Measurements from ENCODE around the gene LDHB. TPM values are rescaled to one million over a fixed set of nuclear protein-coding genes. Genes with fewer than 3 reads are reported as not detected.
"Not testable (repeated sequence)": the region's sequence is repeated elsewhere in the genome, so short reads cannot be mapped to it uniquely, and the experiment has no call there.

LDHB gene
- polyA plus RNA-seq, 1 donor from 2014 or later: 1,039 TPM

GRCh38 chr12:21675641-21676040, 18.0 kb upstream of the LDHB start:
- Histone ChIP-seq H2AFZ (ENCODE audit: low read depth, low read length) (no peak overlapping the region), H3K9me2 (ENCODE audit: insufficient read depth, low read length) (no peaks in the 10 kb centered on the region), H3F3A (ENCODE audit: insufficient read depth, low read length, poor library complexity, severe bottlenecking) (no peaks in the 10 kb centered on the region), H3K27me3 (ENCODE audit: insufficient read depth, low read depth, low read length) (no peaks in the 10 kb centered on the region), H3K4me3 (ENCODE audit: low read length) (no peak overlapping the region), H3K4me2 (ENCODE audit: low read length) (no peak overlapping the region), H4K20me1 (ENCODE audit: insufficient read depth) (no peaks in the 10 kb centered on the region), H3K9ac (ENCODE audit: low read length) (no peak overlapping the region), H3K27ac (ENCODE audit: low read length) (no peak overlapping the region), H3K36me3 (ENCODE audit: insufficient read depth, low read length) (no peaks in the 10 kb centered on the region), H3K79me2 (replicated peaks; ENCODE audit: insufficient read depth, low read length) (no peaks in the 10 kb centered on the region), H3K9me3 (ENCODE audit: low read length) (no peaks in the 10 kb centered on the region)
- TF ChIP-seq TAF1 (IDR thresholded peaks at IDR 0.05; ENCODE audit: low read depth) (no peak), POLR2AphosphoS5 (IDR thresholded peaks at IDR 0.05) (no peak), CTCF (IDR thresholded peaks at IDR 0.05; ENCODE audit: poor library complexity, severe bottlenecking) (no peak), REST (IDR thresholded peaks at IDR 0.05; ENCODE audit: borderline replicate concordance) (no peak), SMC3 (conservative IDR thresholded peaks at IDR 0.05; ENCODE audit: poor library complexity) (no peak), EZH2 (IDR thresholded peaks at IDR 0.05; ENCODE audit: borderline replicate concordance, insufficient read depth, low read length, poor library complexity, severe bottlenecking) (no peak), MXI1 (conservative IDR thresholded peaks at IDR 0.05; ENCODE audit: poor library complexity, severe bottlenecking) (no peak), RAD21 (conservative IDR thresholded peaks at IDR 0.05) (no peak), EP300 (conservative IDR thresholded peaks at IDR 0.05; ENCODE audit: poor library complexity, severe bottlenecking) (no peak)

GRCh38 chr12:21675096-21675495, 17.5 kb upstream of the LDHB start:
- Histone ChIP-seq H3K9me2 (ENCODE audit: insufficient read depth, low read length) (no peaks in the 10 kb centered on the region), H3K27me3 (ENCODE audit: insufficient read depth, low read depth, low read length) (no peaks in the 10 kb centered on the region), H3K4me3 (ENCODE audit: low read length) (no peak overlapping the region), H3K36me3 (ENCODE audit: insufficient read depth, low read length) (no peaks in the 10 kb centered on the region), H3K79me2 (replicated peaks; ENCODE audit: insufficient read depth, low read length) (no peaks in the 10 kb centered on the region), H4K20me1 (ENCODE audit: insufficient read depth) (no peaks in the 10 kb centered on the region), H3K9ac (ENCODE audit: low read length) (no peak overlapping the region), H3F3A (ENCODE audit: insufficient read depth, low read length, poor library complexity, severe bottlenecking) (no peaks in the 10 kb centered on the region), H3K9me3 (ENCODE audit: low read length) (no peaks in the 10 kb centered on the region), H2AFZ (ENCODE audit: low read depth, low read length) (no peak overlapping the region), H3K4me2 (ENCODE audit: low read length) (no peak overlapping the region), H3K27ac (ENCODE audit: low read length) (no peak overlapping the region)
- TF ChIP-seq MXI1 (conservative IDR thresholded peaks at IDR 0.05; ENCODE audit: poor library complexity, severe bottlenecking) (no peak), SMC3 (conservative IDR thresholded peaks at IDR 0.05; ENCODE audit: poor library complexity) (no peak), TAF1 (IDR thresholded peaks at IDR 0.05; ENCODE audit: low read depth) (no peak), EZH2 (IDR thresholded peaks at IDR 0.05; ENCODE audit: borderline replicate concordance, insufficient read depth, low read length, poor library complexity, severe bottlenecking) (no peak), REST (IDR thresholded peaks at IDR 0.05; ENCODE audit: borderline replicate concordance) (no peak), POLR2AphosphoS5 (IDR thresholded peaks at IDR 0.05) (no peak), CTCF (IDR thresholded peaks at IDR 0.05; ENCODE audit: poor library complexity, severe bottlenecking) (no peak), RAD21 (conservative IDR thresholded peaks at IDR 0.05) (no peak), EP300 (conservative IDR thresholded peaks at IDR 0.05; ENCODE audit: poor library complexity, severe bottlenecking) (no peak)

- not testable (repeated sequence) for H3K4me3 ChIP-seq (ENCODE audit: low read length); H4K20me1 ChIP-seq (ENCODE audit: insufficient read depth); H3K27me3 ChIP-seq (ENCODE audit: insufficient read depth, low read depth, low read length); H3K36me3 ChIP-seq (ENCODE audit: insufficient read depth, low read length); H3K9ac ChIP-seq (ENCODE audit: low read length); H3F3A ChIP-seq (ENCODE audit: insufficient read depth, low read length, poor library complexity, severe bottlenecking); H3K9me3 ChIP-seq (ENCODE audit: low read length); H2AFZ ChIP-seq (ENCODE audit: low read depth, low read length); H3K27ac ChIP-seq (ENCODE audit: low read length); H3K79me2 ChIP-seq (replicated peaks; ENCODE audit: insufficient read depth, low read length); H3K9me2 ChIP-seq (ENCODE audit: insufficient read depth, low read length); H3K4me2 ChIP-seq (ENCODE audit: low read length)
These were observed 16.3 kb upstream of the LDHB start for GRCh38 chr12:21673830-21674552.
